A549 (cell line): Measurements from ENCODE around the gene GNG12. TPM values are rescaled to one million over a fixed set of nuclear protein-coding genes. Genes with fewer than 3 reads are reported as not detected.
"Not testable (repeated sequence)": the region's sequence is repeated elsewhere in the genome, so short reads cannot be mapped to it uniquely, and the experiment has no call there.

Experiments
- ATAC-seq, 2 experiments: fragments of 200-7000 bp in 1 of 2; fragments of >200 bp in 1 of 2; cut with Nextera tagmentation in 1 of 2; cut with Tn5 transposase in 1 of 2; 3 replicates each; pipeline versions ENCODE4 v1.8.0 to v1.9.1; 2018 to 2020; ENCODE audit warnings: mild to moderate bottlenecking in 1 of 2, moderate library complexity in 1 of 2
- CTCF ChIA-PET: fragments of 300-600 bp; sonication (Branson Sonifier 250); formaldehyde crosslinking; extraction: SDS; loops from one replicate; lab custom pipeline; 2021; ENCODE audit warnings: antibody characterized with exemption, inconsistent platforms; lab: Yijun Ruan, JAX
- POLR2A ChIA-PET: fragments of 350-600 bp; formaldehyde crosslinking; extraction: SDS; loops from one replicate; lab custom pipeline; 2021; ENCODE audit warnings: antibody characterized with exemption, inconsistent platforms; lab: Yijun Ruan, JAX
- DNase-seq, 2 experiments: peaks; one replicate each; pipeline versions ENCODE4 v3.0.0 to v3.0.0-alpha.2; 2011 to 2016; ENCODE audit warnings: low read depth in 1 of 2, low spot score in 1 of 2
- FAIRE-seq: peaks from 2 replicates; lab custom pipeline; 2011; peaks lifted over from hg19 to GRCh38; lab: Jason Lieb, UNC
- H3K27ac ChIP-seq, 2 experiments: fragments of >200 bp; sonication (Bioruptor Twin); formaldehyde crosslinking; 3 replicates each; pipeline ENCODE4 v1.5.1; 2016 to 2017
- H3K4me1 ChIP-seq: fragments of >200 bp; sonication (Bioruptor Twin); formaldehyde crosslinking; 3 replicates; pipeline ENCODE4 v1.6.1; 2016
- H3K4me2 ChIP-seq: fragments of >200 bp; sonication (Bioruptor Twin); formaldehyde crosslinking; 3 replicates; pipeline ENCODE4 v1.6.1; 2016
- H3K4me3 ChIP-seq: fragments of >200 bp; sonication (Bioruptor Twin); formaldehyde crosslinking; 3 replicates; pipeline ENCODE4 v1.5.1; 2016
- H3K9me3 ChIP-seq: fragments of >200 bp; sonication (Bioruptor Twin); formaldehyde crosslinking; 3 replicates; pipeline ENCODE4 v1.6.1; 2016
- ATOH8 ChIP-seq: fragments of 250-450 bp; sonication (Bioruptor Pico); IDR thresholded peaks from 2 replicates; pipeline ENCODE4 v1.5.0; 2020; ENCODE audit warnings: low read depth, mild to moderate bottlenecking, moderate library complexity
- BHLHE40 ChIP-seq: IDR thresholded peaks from 2 replicates; pipeline ENCODE4 v1.6.1; 2012; ENCODE audit warnings: low read depth, low read length, inconsistent platforms
- CEBPB ChIP-seq, 2 experiments: fragments of >200 bp in 1 of 2; sonication (Bioruptor Twin) in 1 of 2; formaldehyde crosslinking in 1 of 2; IDR thresholded peaks; 2 replicates each; pipeline ENCODE4 v1.6.1; 2012 to 2016
- EHF ChIP-seq: fragments of 250-450 bp; sonication (Bioruptor Pico); IDR thresholded peaks from 2 replicates; pipeline ENCODE4 v1.5.0; 2020; ENCODE audit warnings: mild to moderate bottlenecking
- ESRRA ChIP-seq: fragments of 150-350 bp; IDR thresholded peaks from 2 replicates; pipeline ENCODE4 v1.6.1; 2014; ENCODE audit warnings: mild to moderate bottlenecking, low read length, borderline replicate concordance
- FOXS1 ChIP-seq: fragments of 250-450 bp; sonication (Bioruptor Pico); IDR thresholded peaks from 2 replicates; pipeline ENCODE4 v1.5.0; 2020; ENCODE audit warnings: mild to moderate bottlenecking, moderate library complexity
- HMGXB4 ChIP-seq: fragments of 250-450 bp; sonication (Bioruptor Pico); IDR thresholded peaks from 2 replicates; pipeline ENCODE4 v1.5.0; 2021; ENCODE audit warnings: mild to moderate bottlenecking, moderate library complexity, borderline replicate concordance
- HOXB13 ChIP-seq: fragments of 250-450 bp; sonication (Bioruptor Pico); IDR thresholded peaks from 2 replicates; pipeline ENCODE4 v1.5.0; 2020; ENCODE audit warnings: low read depth, mild to moderate bottlenecking, moderate library complexity
- HOXB5 ChIP-seq: fragments of 250-450 bp; sonication (Bioruptor Pico); IDR thresholded peaks from 2 replicates; pipeline ENCODE4 v1.5.0; 2020; ENCODE audit warnings: mild to moderate bottlenecking, moderate library complexity
- JUN ChIP-seq, 2 experiments: fragments of >200 bp; sonication (Bioruptor Twin); formaldehyde crosslinking; IDR thresholded peaks; 2 replicates in 1 of 2; 3 replicates in 1 of 2; pipeline ENCODE4 v1.6.1; 2016 to 2017
- JUNB ChIP-seq: fragments of >200 bp; sonication (Bioruptor Twin); formaldehyde crosslinking; IDR thresholded peaks from 2 replicates; pipeline ENCODE4 v1.6.1; 2016
- MAFK ChIP-seq: fragments of 450-650 bp; IDR thresholded peaks from 2 replicates; pipeline ENCODE4 v1.6.1; 2014; ENCODE audit not compliant: partially characterized antibody
- MAZ ChIP-seq: fragments of 150-350 bp; IDR thresholded peaks from 2 replicates; pipeline ENCODE4 v1.6.1; 2014; ENCODE audit warnings: antibody characterized with exemption, low read depth, low read length, borderline replicate concordance
- NR3C1 ChIP-seq: fragments of >200 bp; sonication (Bioruptor Twin); formaldehyde crosslinking; IDR thresholded peaks from 3 replicates; pipeline ENCODE4 v1.6.1; 2017
- PBX3 ChIP-seq: IDR thresholded peaks from 2 replicates; pipeline ENCODE4 v1.6.1; 2012
- RAD21 ChIP-seq, 2 experiments: fragments of >200 bp in 1 of 2; sonication (Bioruptor Twin) in 1 of 2; formaldehyde crosslinking in 1 of 2; IDR thresholded peaks in 1 of 2; conservative IDR thresholded peaks in 1 of 2; 2 replicates in 1 of 2; 3 replicates in 1 of 2; pipeline ENCODE4 v1.6.1; 2012 to 2018; ENCODE audit warnings: inconsistent platforms in 1 of 2
- RARB ChIP-seq: fragments of 250-450 bp; sonication (Bioruptor Pico); IDR thresholded peaks from 2 replicates; pipeline ENCODE4 v1.8.0; 2021; ENCODE audit warnings: mild to moderate bottlenecking, moderate library complexity
- RCOR1 ChIP-seq: fragments of 150-350 bp; IDR thresholded peaks from 2 replicates; pipeline ENCODE4 v1.6.1; 2014; ENCODE audit warnings: antibody characterized with exemption, low read length, low read depth
- RFX5 ChIP-seq: fragments of 450-650 bp; IDR thresholded peaks from 2 replicates; pipeline ENCODE4 v1.7.1; 2014; ENCODE audit warnings: antibody characterized with exemption, mild to moderate bottlenecking, moderate library complexity
- TFCP2L1 ChIP-seq: fragments of 250-450 bp; sonication (Bioruptor Pico); IDR thresholded peaks from 2 replicates; pipeline ENCODE4 v1.5.0; 2021; ENCODE audit warnings: mild to moderate bottlenecking
- TP53 ChIP-seq: fragments of 250-450 bp; sonication (Bioruptor Pico); IDR thresholded peaks from 2 replicates; pipeline ENCODE4 v1.5.0; 2021; ENCODE audit warnings: mild to moderate bottlenecking, moderate library complexity
- WGBS: methylation state at CpG from one replicate; pipeline ENCODE4 v1.1.6; 2017; ENCODE audit errors: missing lambda C conversion rate; 5-methylcytosine and 5-hydroxymethylcytosine counted together
- polyA plus RNA-seq, 4 experiments: library from polyadenylated mRNA; depleted of rRNA in 3 of 4; stranded (reverse); fragments of >200 nt; fragmentation: RNase III in 1 of 4; extraction: RNeasy Plus Mini Kit Qiagen cat#74134 plus additional on column Dnase treatment in 1 of 4; gene quantifications; 2 replicates in 3 of 4; 3 replicates in 1 of 4; pipeline ENCODE4 v1.2.3, GENCODE V29; 2011 to 2017
- TF ChIP-seq, protein P1 (sequence below): fragments of 450-650 bp; IDR thresholded peaks from 2 replicates; pipeline ENCODE4 v1.6.1; 2014; ENCODE audit warnings: antibody characterized with exemption
- TF ChIP-seq, protein P2 (sequence below): IDR thresholded peaks from 2 replicates; pipeline ENCODE4 v1.6.1; 2012; ENCODE audit warnings: low read depth, borderline replicate concordance

GNG12 gene
- polyA plus RNA-seq, 2 of the 4 experiments (the other 2 are of a cell fraction): 91.8 to 132 TPM

DNA sequence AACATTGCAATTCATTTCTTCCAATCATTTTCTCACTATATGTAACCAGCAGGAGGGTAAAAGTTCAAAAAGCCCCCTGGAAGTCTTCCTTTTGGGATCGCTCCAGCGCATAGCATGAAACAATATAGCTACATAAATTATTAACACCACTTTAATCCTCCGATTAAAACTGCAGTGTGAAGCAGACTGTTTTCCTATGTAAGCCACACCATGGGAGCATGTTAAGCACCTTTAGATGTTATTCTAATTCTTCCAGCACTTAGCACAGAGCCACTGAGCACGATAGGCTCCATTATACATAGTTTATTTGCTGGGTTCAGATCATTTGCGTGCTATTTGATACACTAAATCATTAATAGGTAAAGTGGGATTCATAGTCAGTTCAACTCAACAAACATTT, 166.6 kb downstream of the GNG12 start:
- ChIA-PET CTCF (no interaction called here), POLR2A (no interaction called here)
- DNase-seq (no peak), FAIRE-seq (no peak), ATAC-seq (no peak)
- H3K27ac ChIP-seq: no peak overlapping the region
- H3K9me3 ChIP-seq: no peaks in the 10 kb centered on the region
- TF ChIP-seq TFCP2L1: no peak
- no peak for TF ChIP-seq ATOH8 (CRISPR knock-in tag)
- no peak for TF ChIP-seq MAFK
- no peak for TF ChIP-seq HOXB5 (CRISPR knock-in tag)
- no peak for TF ChIP-seq RCOR1
- TF ChIP-seq NR3C1: no peak
- TF ChIP-seq HOXB13 (CRISPR knock-in tag): no peak
- no peak for TF ChIP-seq FOXS1
- TF ChIP-seq BHLHE40: no peak
- TF ChIP-seq HMGXB4 (CRISPR knock-in tag): no peak
- TF ChIP-seq PBX3: no peak
- TF ChIP-seq, protein P1, sequence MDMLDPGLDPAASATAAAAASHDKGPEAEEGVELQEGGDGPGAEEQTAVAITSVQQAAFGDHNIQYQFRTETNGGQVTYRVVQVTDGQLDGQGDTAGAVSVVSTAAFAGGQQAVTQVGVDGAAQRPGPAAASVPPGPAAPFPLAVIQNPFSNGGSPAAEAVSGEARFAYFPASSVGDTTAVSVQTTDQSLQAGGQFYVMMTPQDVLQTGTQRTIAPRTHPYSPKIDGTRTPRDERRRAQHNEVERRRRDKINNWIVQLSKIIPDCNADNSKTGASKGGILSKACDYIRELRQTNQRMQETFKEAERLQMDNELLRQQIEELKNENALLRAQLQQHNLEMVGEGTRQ: no peak
- TF ChIP-seq CEBPB (IDR thresholded peaks at IDR 0.05): no peak
- TF ChIP-seq RARB (CRISPR knock-in tag): no peak
- TF ChIP-seq EHF (CRISPR knock-in tag): no peak
- WGBS: 71% methylated on average over 5 of the region's 5 CpGs
- H3K4me2 ChIP-seq: no peak overlapping the region
- H3K4me1 ChIP-seq: peaks cover 13% of the 10 kb centered on the region; the same call in 1 of the 3 replicates
- H3K4me3 ChIP-seq: no peak overlapping the region

- ATAC-seq, H3K4me2 ChIP-seq, DNase-seq, H3K27ac ChIP-seq, FAIRE-seq, H3K4me3 ChIP-seq, POLR2A ChIA-PET, CTCF ChIA-PET, H3K9me3 ChIP-seq: not testable (repeated sequence)
- H3K4me1 ChIP-seq: peaks cover 13% of the 10 kb centered on the region; the same call in 1 of the 3 replicates
These were observed 168.0 kb downstream of the GNG12 start for GRCh38 chr1:67665307-67665706.

DNA sequence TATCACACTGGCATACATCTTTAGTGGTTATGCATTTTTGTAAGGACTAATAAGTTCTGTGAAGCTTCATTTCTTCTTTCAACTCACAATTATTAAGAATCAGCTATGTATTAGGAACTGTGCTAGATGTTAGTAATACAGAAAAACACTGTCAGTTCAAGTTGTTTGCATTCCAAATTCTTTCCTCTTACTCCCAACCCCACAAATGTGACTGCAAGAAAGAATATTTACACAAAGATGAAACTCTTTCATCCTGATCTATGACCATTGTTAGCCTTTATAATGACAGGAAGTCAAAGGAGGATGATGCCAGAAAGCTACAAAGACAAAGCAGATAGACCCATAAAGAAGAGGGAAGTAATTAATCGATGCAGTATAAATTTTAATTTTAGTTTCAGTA, 169.2 kb downstream of the GNG12 start:
- WGBS: 4% methylated on average over 1 of the region's 1 CpG
- FAIRE-seq (no peak), ATAC-seq (no peak), DNase-seq (no peak)
- POLR2A ChIA-PET: no interaction called here
- Histone ChIP-seq H3K4me1 (peaks cover 13% of the 10 kb centered on the region; the same call in 1 of the 3 replicates), H3K4me3 (no peak overlapping the region), H3K9me3 (no peaks in the 10 kb centered on the region), H3K4me2 (peak overlapping the region; percentile 41; the same call in 2 of the 3 replicates), H3K27ac (peak overlapping the region in 1 of 2 experiments; percentile 5; a peak in 1 of 6 replicates)
- TF ChIP-seq HOXB5 (CRISPR knock-in tag) (no peak), JUN (IDR thresholded peaks at IDR 0.05) (no peak), ATOH8 (CRISPR knock-in tag) (no peak), TP53 (CRISPR knock-in tag) (no peak), HMGXB4 (CRISPR knock-in tag) (no peak), RAD21 (conservative IDR thresholded peaks at IDR 0.05 in 1 of 2, IDR thresholded peaks at IDR 0.05 in 1 of 2) (no peak), RFX5 (no peak), ESRRA (no peak), CEBPB (IDR thresholded peaks at IDR 0.05) (no peak), RARB (CRISPR knock-in tag) (no peak), MAZ (no peak), NR3C1 (no peak), JUNB (no peak)
- TF ChIP-seq, protein P2, sequence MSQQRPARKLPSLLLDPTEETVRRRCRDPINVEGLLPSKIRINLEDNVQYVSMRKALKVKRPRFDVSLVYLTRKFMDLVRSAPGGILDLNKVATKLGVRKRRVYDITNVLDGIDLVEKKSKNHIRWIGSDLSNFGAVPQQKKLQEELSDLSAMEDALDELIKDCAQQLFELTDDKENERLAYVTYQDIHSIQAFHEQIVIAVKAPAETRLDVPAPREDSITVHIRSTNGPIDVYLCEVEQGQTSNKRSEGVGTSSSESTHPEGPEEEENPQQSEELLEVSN: no peak
- CTCF ChIA-PET: no interaction called here
